Neural progenitor cell (in vitro differentiated cells): ENCODE data around the gene MYL12A.

Source experiments
- EZH2 ChIP-seq: fragments of 200-600 bp; sonication (generic); IDR thresholded peaks from 2 replicates; pipeline ENCODE4 v1.6.1; 2017; ENCODE audit warnings: antibody characterized with exemption, mild to moderate bottlenecking, moderate library complexity
- EZH2phosphoT487 ChIP-seq: fragments of 200-600 bp; sonication (generic); IDR thresholded peaks from 2 replicates; pipeline ENCODE4 v1.6.1; 2017; ENCODE audit warnings: antibody characterized with exemption
- TF ChIP-seq, protein P1 (sequence below): fragments of 200-600 bp; sonication (generic); IDR thresholded peaks from 2 replicates; pipeline ENCODE4 v1.5.1; 2017; ENCODE audit warnings: antibody characterized with exemption, mild to moderate bottlenecking

GRCh38 chr18:3217948-3218647 is 29.5 kb upstream of the MYL12A start:
- TF ChIP-seq, protein P1, sequence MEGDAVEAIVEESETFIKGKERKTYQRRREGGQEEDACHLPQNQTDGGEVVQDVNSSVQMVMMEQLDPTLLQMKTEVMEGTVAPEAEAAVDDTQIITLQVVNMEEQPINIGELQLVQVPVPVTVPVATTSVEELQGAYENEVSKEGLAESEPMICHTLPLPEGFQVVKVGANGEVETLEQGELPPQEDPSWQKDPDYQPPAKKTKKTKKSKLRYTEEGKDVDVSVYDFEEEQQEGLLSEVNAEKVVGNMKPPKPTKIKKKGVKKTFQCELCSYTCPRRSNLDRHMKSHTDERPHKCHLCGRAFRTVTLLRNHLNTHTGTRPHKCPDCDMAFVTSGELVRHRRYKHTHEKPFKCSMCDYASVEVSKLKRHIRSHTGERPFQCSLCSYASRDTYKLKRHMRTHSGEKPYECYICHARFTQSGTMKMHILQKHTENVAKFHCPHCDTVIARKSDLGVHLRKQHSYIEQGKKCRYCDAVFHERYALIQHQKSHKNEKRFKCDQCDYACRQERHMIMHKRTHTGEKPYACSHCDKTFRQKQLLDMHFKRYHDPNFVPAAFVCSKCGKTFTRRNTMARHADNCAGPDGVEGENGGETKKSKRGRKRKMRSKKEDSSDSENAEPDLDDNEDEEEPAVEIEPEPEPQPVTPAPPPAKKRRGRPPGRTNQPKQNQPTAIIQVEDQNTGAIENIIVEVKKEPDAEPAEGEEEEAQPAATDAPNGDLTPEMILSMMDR: no peak
- TF ChIP-seq EZH2: no peak
- no peak for TF ChIP-seq EZH2phosphoT487
